ENCODE results near the gene NKX6-2.
"Not testable (repeated sequence)": the region's sequence is repeated elsewhere in the genome, so short reads cannot be mapped to it uniquely, and the experiment has no call there.

NKX6-2 gene

GRCh38 chr10:132777441-132777840, 8.5 kb downstream of the NKX6-2 start:
- no peak for DNase-seq

GRCh38 chr10:132776821-132777220, 9.1 kb downstream of the NKX6-2 start:
- no peak for DNase-seq

GRCh38 chr10:132776186-132776585, 9.8 kb downstream of the NKX6-2 start:
- DNase-seq = no peak

GRCh38 chr10:132774902-132775863, 10.8 kb downstream of the NKX6-2 start:
- no peak for DNase-seq

GRCh38 chr10:132774181-132774901, 11.6 kb downstream of the NKX6-2 start:
- DNase-seq = no peak

- not testable (repeated sequence) for DNase-seq
These were observed 13.1 kb downstream of the NKX6-2 start for GRCh38 chr10:132772816-132773215.

- DNase-seq = no peak
These were observed 15.6 kb downstream of the NKX6-2 start for GRCh38 chr10:132770061-132771021.

GRCh38 chr10:132768346-132769248, 17.4 kb downstream of the NKX6-2 start:
- no peak for DNase-seq

- no peak for DNase-seq
These were observed 19.7 kb downstream of the NKX6-2 start for GRCh38 chr10:132766291-132766690.

GRCh38 chr10:132765435-132765834, 20.5 kb downstream of the NKX6-2 start:
- DNase-seq = no peak

- no peak for DNase-seq
These were observed 21.8 kb downstream of the NKX6-2 start for GRCh38 chr10:132764108-132764507.

- DNase-seq = no peak
These were observed 22.4 kb downstream of the NKX6-2 start for GRCh38 chr10:132763545-132763944.

GRCh38 chr10:132762267-132762666, 23.7 kb downstream of the NKX6-2 start:
- DNase-seq = peak; percentile 12

- no peak for DNase-seq
These were observed 24.4 kb downstream of the NKX6-2 start for GRCh38 chr10:132761395-132762060.

- DNase-seq = no peak
These were observed 27.1 kb downstream of the NKX6-2 start for GRCh38 chr10:132758865-132759264.

- no peak for DNase-seq
These were observed 28.8 kb downstream of the NKX6-2 start for GRCh38 chr10:132757171-132757570.

GRCh38 chr10:132756591-132756990, 29.4 kb downstream of the NKX6-2 start:
- DNase-seq = no peak

GRCh38 chr10:132755166-132755711, 30.7 kb downstream of the NKX6-2 start:
- no peak for DNase-seq

GRCh38 chr10:132754071-132754470, 31.9 kb downstream of the NKX6-2 start:
- no peak for DNase-seq

- no peak for DNase-seq
These were observed 32.4 kb downstream of the NKX6-2 start for GRCh38 chr10:132753596-132753995.

- DNase-seq = no peak
These were observed 33.0 kb downstream of the NKX6-2 start for GRCh38 chr10:132752961-132753360.

Data from suppressor macrophage treated with lipopolysaccharide for 4 hours (primary cell).